H1 (cell line): Measurements from ENCODE around the gene OXNAD1. TPM values are rescaled to one million over a fixed set of nuclear protein-coding genes. Genes with fewer than 3 reads are reported as not detected.

Source experiments
- CTCF ChIA-PET: fragments of 300-600 bp; sonication (Branson Sonifier 250); formaldehyde crosslinking; loops from one replicate; lab custom pipeline; 2021; ENCODE audit not compliant: partially characterized antibody; lab: Charles Lee
- POLR2A ChIA-PET: fragments of 300-600 bp; sonication (Branson Sonifier 250); formaldehyde crosslinking; loops from one replicate; lab custom pipeline; 2021; ENCODE audit warnings: inconsistent platforms; ENCODE audit not compliant: partially characterized antibody; lab: Charles Lee
- DNase-seq, 2 experiments: peaks; one replicate each; pipeline versions ENCODE4 v3.0.0 to v3.0.0-alpha.2; 2010 to 2022; ENCODE audit warnings: low spot score in 2 of 2, low read depth in 1 of 2, mixed read lengths in 1 of 2
- FAIRE-seq: peaks from 2 replicates; lab custom pipeline; 2011; peaks lifted over from hg19 to GRCh38; lab: Jason Lieb, UNC
- H2AFZ ChIP-seq: 2 replicates; pipeline ENCODE4 v1.8.1; 2012; ENCODE audit warnings: low read length, inconsistent platforms
- H2AK5ac ChIP-seq: 2 replicates; pipeline ENCODE4 v1.6.1; 2013; ENCODE audit warnings: low read depth, low read length
- H2BK120ac ChIP-seq: replicated peaks from 2 replicates; pipeline ENCODE3; 2013; ENCODE audit warnings: low read depth, low read length, inconsistent platforms
- H2BK12ac ChIP-seq: 2 replicates; pipeline ENCODE4 v1.6.1; 2013; ENCODE audit warnings: low read depth, low read length
- H2BK15ac ChIP-seq: 2 replicates; pipeline ENCODE4 v1.6.1; 2013; ENCODE audit warnings: low read length
- H2BK20ac ChIP-seq: 2 replicates; pipeline ENCODE4 v1.6.1; 2013; ENCODE audit warnings: low read length
- H2BK5ac ChIP-seq: 2 replicates; pipeline ENCODE4 v1.6.1; 2013; ENCODE audit warnings: low read depth, low read length
- H3K14ac ChIP-seq: 2 replicates; pipeline ENCODE4 v1.6.1; 2013; ENCODE audit warnings: inconsistent platforms; ENCODE audit not compliant: insufficient read length
- H3K18ac ChIP-seq: 2 replicates; pipeline ENCODE4 v1.6.1; 2013; ENCODE audit warnings: low read length; ENCODE audit errors: extremely low read depth
- H3K23ac ChIP-seq: 2 replicates; pipeline ENCODE4 v1.6.1; 2013; ENCODE audit warnings: inconsistent platforms; ENCODE audit not compliant: insufficient read length
- H3K23me2 ChIP-seq: 2 replicates; pipeline ENCODE4 v1.6.1; 2013; ENCODE audit warnings: low read depth, low read length
- H3K27ac ChIP-seq: 2 replicates; pipeline ENCODE4 v1.6.1; 2011; ENCODE audit warnings: low read depth, low read length, inconsistent platforms
- H3K27me3 ChIP-seq, 4 experiments: replicated peaks in 1 of 4; 1 replicate in 1 of 4; 2 replicates in 3 of 4; pipeline versions ENCODE4 v1.6.1 to v1.8.1; 2011 to 2013; ENCODE audit warnings: low read length in 3 of 4, mild to moderate bottlenecking in 3 of 4, inconsistent platforms in 2 of 4, mixed read lengths in 2 of 4, moderate library complexity in 1 of 4; ENCODE audit not compliant: control insufficient read depth in 3 of 4, insufficient read depth in 3 of 4; ENCODE audit errors: extremely low read depth in 1 of 4
- H3K36me3 ChIP-seq, 4 experiments: 2 replicates each; pipeline versions ENCODE4 v1.6.1 to v1.8.1; 2011 to 2013; ENCODE audit warnings: mild to moderate bottlenecking in 4 of 4, low read length in 3 of 4, moderate library complexity in 2 of 4, control low read depth in 1 of 4, inconsistent platforms in 1 of 4; ENCODE audit not compliant: insufficient read depth in 4 of 4, control insufficient read depth in 2 of 4
- H3K4ac ChIP-seq: replicated peaks from 2 replicates; pipeline ENCODE3; 2013; ENCODE audit warnings: low read length, low read depth, mixed read lengths, inconsistent platforms; ENCODE audit not compliant: insufficient read length
- H3K4me1 ChIP-seq, 4 experiments: replicated peaks in 1 of 4; 1 replicate in 1 of 4; 2 replicates in 3 of 4; pipeline versions ENCODE4 v1.6.1 to v1.8.1; 2011 to 2013; ENCODE audit warnings: low read length in 3 of 4, inconsistent platforms in 2 of 4, mixed read lengths in 1 of 4; ENCODE audit not compliant: insufficient read depth in 4 of 4, control insufficient read depth in 3 of 4
- H3K4me2 ChIP-seq, 2 experiments: 2 replicates each; pipeline versions ENCODE4 v1.6.1 to v1.8.1; 2011 to 2013; ENCODE audit warnings: low read depth in 2 of 2, low read length in 2 of 2, control low read depth in 1 of 2, inconsistent platforms in 1 of 2, mild to moderate bottlenecking in 1 of 2; ENCODE audit not compliant: insufficient read depth in 1 of 2
- H3K4me3 ChIP-seq, 4 experiments: fragments of 200-600, 300-600 bp in 1 of 4; sonication (generic), shearing (Covaris generic), sonication (Bioruptor Twin) in 1 of 4; 2 replicates each; pipeline versions ENCODE4 v1.5.1 to v1.8.1; 2011 to 2016; ENCODE audit warnings: low read length in 4 of 4, low read depth in 3 of 4, control low read depth in 2 of 4, inconsistent platforms in 2 of 4, mild to moderate bottlenecking in 2 of 4, mixed read lengths in 1 of 4, moderate library complexity in 1 of 4; ENCODE audit not compliant: insufficient read depth in 2 of 4; ENCODE audit errors: extremely low read depth in 1 of 4
- H3K56ac ChIP-seq: replicated peaks from 2 replicates; pipeline ENCODE3; 2013; ENCODE audit warnings: low read depth, mild to moderate bottlenecking, mixed read lengths, low read length, inconsistent platforms; ENCODE audit not compliant: insufficient read length
- H3K79me1 ChIP-seq: 2 replicates; pipeline ENCODE4 v1.6.1; 2013; ENCODE audit warnings: low read depth, low read length, control low read depth
- H3K79me2 ChIP-seq, 2 experiments: 2 replicates each; pipeline versions ENCODE4 v1.6.1 to v1.8.1; 2012 to 2013; ENCODE audit warnings: low read length in 2 of 2, mild to moderate bottlenecking in 2 of 2, inconsistent platforms in 1 of 2; ENCODE audit not compliant: insufficient read depth in 2 of 2, control insufficient read depth in 1 of 2
- H3K9ac ChIP-seq, 4 experiments: replicated peaks in 1 of 4; 1 replicate in 1 of 4; 2 replicates in 3 of 4; pipeline versions ENCODE4 v1.6.1 to v1.8.1; 2011 to 2013; ENCODE audit warnings: low read depth in 3 of 4, low read length in 3 of 4, control low read depth in 2 of 4, mild to moderate bottlenecking in 2 of 4, moderate library complexity in 2 of 4, inconsistent platforms in 1 of 4; ENCODE audit errors: extremely low read depth in 1 of 4
- H3K9me3 ChIP-seq, 2 experiments: 2 replicates each; pipeline versions ENCODE4 v1.6.1 to v1.8.1; 2012 to 2013; ENCODE audit warnings: mild to moderate bottlenecking in 2 of 2, moderate library complexity in 2 of 2, control low read depth in 1 of 2, inconsistent platforms in 1 of 2, low read depth in 1 of 2, low read length in 1 of 2, mixed read lengths in 1 of 2; ENCODE audit not compliant: insufficient read depth in 2 of 2
- H4K20me1 ChIP-seq, 2 experiments: replicated peaks in 1 of 2; 2 replicates each; pipeline versions ENCODE3 to v1.8.1; 2011 to 2013; ENCODE audit warnings: inconsistent platforms in 2 of 2, low read length in 2 of 2, mild to moderate bottlenecking in 1 of 2; ENCODE audit not compliant: insufficient read depth in 2 of 2, control insufficient read depth in 1 of 2
- H4K5ac ChIP-seq: 2 replicates; pipeline ENCODE4 v1.6.1; 2013; ENCODE audit warnings: low read length, low read depth, mixed read lengths, inconsistent platforms; ENCODE audit not compliant: insufficient read length
- H4K8ac ChIP-seq: 2 replicates; pipeline ENCODE4 v1.8.0; 2013; ENCODE audit warnings: mild to moderate bottlenecking, moderate library complexity, low read length, inconsistent platforms; ENCODE audit not compliant: insufficient read depth; ENCODE audit errors: extremely low read depth
- H4K91ac ChIP-seq: replicated peaks from 2 replicates; pipeline ENCODE3; 2013; ENCODE audit warnings: low read length, mixed read lengths, inconsistent platforms; ENCODE audit not compliant: insufficient read length
- ASH2L ChIP-seq: fragments of 200-600, 300-600 bp; sonication (generic); IDR thresholded peaks from one replicate; pipeline ENCODE4 v1.7.1; 2017; ENCODE audit warnings: low read length
- ATF3 ChIP-seq: IDR thresholded peaks from 2 replicates; pipeline ENCODE4 v1.6.1; 2011; ENCODE audit warnings: low read depth, mild to moderate bottlenecking, low read length; ENCODE audit not compliant: insufficient read depth
- EZH2 ChIP-seq: fragments of 200-600 bp; sonication (generic); IDR thresholded peaks from 2 replicates; pipeline ENCODE4 v1.7.1; 2012; ENCODE audit warnings: low read depth, mild to moderate bottlenecking, moderate library complexity, low read length, inconsistent platforms; ENCODE audit not compliant: severe bottlenecking
- FOSL1 ChIP-seq: IDR thresholded peaks from 2 replicates; pipeline ENCODE4 v1.6.1; 2011; ENCODE audit warnings: mild to moderate bottlenecking, low read depth, low read length, moderate library complexity; ENCODE audit not compliant: insufficient read depth
- HDAC6 ChIP-seq: IDR thresholded peaks from one replicate; pipeline ENCODE4 v1.7.1; 2012; ENCODE audit warnings: low read depth, mild to moderate bottlenecking, inconsistent platforms, low read length, moderate library complexity
- KDM4A ChIP-seq: IDR thresholded peaks from one replicate; pipeline ENCODE4 v1.7.1; 2012; ENCODE audit warnings: low read depth, mild to moderate bottlenecking, moderate library complexity, low read length, inconsistent platforms; ENCODE audit not compliant: severe bottlenecking
- KDM5A ChIP-seq: fragments of 200-600 bp; IDR thresholded peaks from 2 replicates; pipeline ENCODE4 v1.7.1; 2012; ENCODE audit warnings: mild to moderate bottlenecking, low read length, inconsistent platforms, mixed read lengths
- RFX5 ChIP-seq: IDR thresholded peaks from 2 replicates; pipeline ENCODE4 v1.6.1; 2011; ENCODE audit warnings: low read depth, low read length, improper control_type of control experiment, borderline replicate concordance
- RNF2 ChIP-seq: fragments of 200-900, 300-1000 bp; sonication (generic); IDR thresholded peaks from 2 replicates; pipeline ENCODE4 v1.7.1; 2016; ENCODE audit warnings: borderline replicate concordance, low read depth, mild to moderate bottlenecking, antibody characterized with exemption, low read length; ENCODE audit not compliant: poor library complexity, severe bottlenecking; ENCODE audit errors: missing control alignments
- SRF ChIP-seq: IDR thresholded peaks from 2 replicates; pipeline ENCODE4 v1.6.1; 2011; ENCODE audit warnings: mild to moderate bottlenecking, low read depth, low read length, moderate library complexity
- TCF12 ChIP-seq: IDR thresholded peaks from 2 replicates; pipeline ENCODE4 v1.6.1; 2011; ENCODE audit warnings: low read depth, mild to moderate bottlenecking, low read length
- WGBS, 2 experiments: shearing (Covaris generic) in 1 of 2; methylation state at CpG; one replicate each; pipeline versions ENCODE4 v1.1.6 to v1.1.7; 2013 to 2015; ENCODE audit warnings: low lambda C conversion rate in 2 of 2, mixed read lengths in 2 of 2, inconsistent platforms in 1 of 2, low coverage in 1 of 2, missing lambda C conversion rate in 1 of 2; ENCODE audit not compliant: insufficient replicate concordance in 2 of 2, insufficient coverage in 1 of 2, insufficient read length in 1 of 2; ENCODE audit errors: extremely low coverage in 1 of 2, missing lambda C conversion rate in 1 of 2; 5-methylcytosine and 5-hydroxymethylcytosine counted together
- polyA plus RNA-seq, 7 experiments: library from polyadenylated mRNA; depleted of rRNA in 3 of 7; stranded (reverse) in 5 of 7; unstranded in 2 of 7; fragments of >200 nt in 5 of 7; fragments of 200-250 nt in 2 of 7; gene quantifications; 1 replicate in 5 of 7; 2 replicates in 1 of 7; 4 replicates in 1 of 7; pipeline versions ENCODE4 v1.2.1 to v1.2.3, GENCODE V29; 2011 to 2013; ENCODE audit warnings: missing spikeins in 2 of 7, mixed read lengths in 2 of 7
- total RNA-seq: library from RNA; stranded (reverse); fragmentation: NEBNext Ultra II Directional; extraction: Animal tissue kit (Norgen Biotek cat#: 25700); gene quantifications from 2 replicates; pipeline ENCODE4 v1.2.1, GENCODE V29; 2021

The OXNAD1 gene
- total and polyA plus RNA-seq, 2 of the 8 experiments (the other 6 are each of a cell fraction or from before 2014, with no cell fraction given), result 14.9 to 24.8 TPM

DNA sequence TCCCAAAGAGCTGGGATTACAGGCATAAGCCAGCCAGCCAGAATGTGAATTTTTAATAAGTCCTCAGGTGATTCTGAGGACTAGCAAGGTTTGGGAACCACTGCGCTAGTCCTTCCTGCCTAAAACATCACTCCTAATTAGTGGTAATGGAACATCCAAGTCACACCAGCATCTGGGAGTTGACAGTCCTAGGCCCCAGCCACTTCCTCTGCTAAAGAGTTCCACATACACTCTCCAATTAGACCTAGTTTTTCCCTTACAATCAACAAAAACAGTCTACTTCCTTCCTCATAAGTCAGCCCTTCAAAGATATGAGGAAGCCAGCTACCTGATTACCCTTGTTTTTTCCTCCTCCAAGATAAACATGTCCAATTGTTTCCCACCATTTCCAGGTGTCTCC lies 78.1 kb downstream of the OXNAD1 start:
- H2BK12ac ChIP-seq, result no peak overlapping the region
- H3K56ac ChIP-seq, result no peak overlapping the region
- H4K8ac ChIP-seq, result no peak overlapping the region
- peaks cover 0 to 5% (median 0%) of the 10 kb centered on the region in 4 experiments; a peak in 2 of 8 replicates for H3K36me3 ChIP-seq
- H2BK5ac ChIP-seq, result no peak overlapping the region
- no peak overlapping the region for H2BK120ac ChIP-seq
- no peaks in the 10 kb centered on the region for H3K9me3 ChIP-seq
- H3K79me2 ChIP-seq, result no peaks in the 10 kb centered on the region
- H3K27me3 ChIP-seq, result no peaks in the 10 kb centered on the region
- no peak overlapping the region for H4K5ac ChIP-seq
- no peak overlapping the region for H3K4me2 ChIP-seq
- 0 out of 7 replicates have a peak, but pooled peaks cover 0 to 5% (median under 1%) of the 10 kb centered on the region in 4 experiments for H3K4me1 ChIP-seq
- no peak overlapping the region for H2AK5ac ChIP-seq
- H3K79me1 ChIP-seq, result no peaks in the 10 kb centered on the region
- H3K23ac ChIP-seq, result no peak overlapping the region
- H4K91ac ChIP-seq, result no peak overlapping the region
- H3K18ac ChIP-seq, result no peak overlapping the region
- H2AFZ ChIP-seq, result no peak overlapping the region
- ChIA-PET CTCF (interaction anchor here (0.7 to 1.2 kb wide), 3 partner anchors 20 to 29 kb away, joined by 3 read pairs; no protein-coding TSS in a partner anchor), POLR2A (no interaction called here)
- H2BK15ac ChIP-seq, result no peak overlapping the region
- no peak overlapping the region for H3K4me3 ChIP-seq
- no peak for FAIRE-seq
- peaks cover 0 to 2% of the 10 kb centered on the region in 2 experiments for H4K20me1 ChIP-seq
- H2BK20ac ChIP-seq, result no peak overlapping the region
- H3K14ac ChIP-seq, result no peak overlapping the region
- H3K27ac ChIP-seq, result no peak overlapping the region
- H3K23me2 ChIP-seq, result no peaks in the 10 kb centered on the region
- DNase-seq, result no peak
- H3K9ac ChIP-seq, result no peak overlapping the region
- H3K4ac ChIP-seq, result no peak overlapping the region
- 100% methylated on average over 1 of the region's 1 CpG; no CpG with 5 or more reads in 1 of the 2 experiments for WGBS, 2 experiments
- TF ChIP-seq ATF3 (no peak), KDM4A (no peak), RNF2 (no peak), FOSL1 (no peak), RFX5 (no peak), SRF (no peak), TCF12 (no peak), ASH2L (no peak), EZH2 (no peak), HDAC6 (no peak), KDM5A (no peak)
- TF ChIP-seq, all 59 proteins: peak for 0
